IMR-90 (cell line): Measurements from ENCODE around the gene ICAM2. TPM values are rescaled to one million over a fixed set of nuclear protein-coding genes. Genes with fewer than 3 reads are reported as not detected.
A peak's percentile ranks its signal among the peaks of the same experiment; 100 is the strongest.

Experiments used
- ATAC-seq: fragments of 200-7000 bp; cut with Tn5 transposase; 2 replicates; pipeline ENCODE4 v1.9.1; 2020; ENCODE audit warnings: low read depth, mild to moderate bottlenecking, moderate library complexity
- BruUV-seq: library from RNA; stranded (reverse); fragments of 400-500 nt; replicated peaks from 2 replicates; lab custom pipeline; 2021; lab: Mats Ljungman, UMichigan
- CTCF ChIA-PET: fragments of 300-600 bp; formaldehyde crosslinking; extraction: SDS; loops from one replicate; lab custom pipeline; 2021; ENCODE audit warnings: antibody characterized with exemption; lab: Yijun Ruan, JAX
- POLR2A ChIA-PET: fragments of 300-600 bp; sonication (Branson Sonifier 250); formaldehyde crosslinking; loops from one replicate; lab custom pipeline; 2022; ENCODE audit warnings: antibody characterized with exemption; ENCODE audit not compliant: unreplicated experiment; lab: Charles Lee
- DNase-seq: peaks from one replicate; pipeline ENCODE4 v3.0.0; 2013
- H2AFZ ChIP-seq: replicated peaks from 2 replicates; pipeline ENCODE3; 2013; ENCODE audit warnings: low read length, mild to moderate bottlenecking; ENCODE audit not compliant: poor library complexity
- H2AK5ac ChIP-seq: 2 replicates; pipeline ENCODE4 v1.6.1; 2013; ENCODE audit warnings: low read depth, low read length, inconsistent platforms
- H2AK9ac ChIP-seq: replicated peaks from 2 replicates; pipeline ENCODE3; 2013; ENCODE audit warnings: mild to moderate bottlenecking, low read depth, low read length, moderate library complexity; ENCODE audit not compliant: poor library complexity
- H2BK120ac ChIP-seq: 2 replicates; pipeline ENCODE4 v1.6.1; 2013; ENCODE audit warnings: low read depth, low read length, inconsistent platforms
- H2BK15ac ChIP-seq: 3 replicates; pipeline ENCODE4 v1.6.1; 2013; ENCODE audit warnings: low read depth, low read length, inconsistent platforms
- H2BK20ac ChIP-seq: 2 replicates; pipeline ENCODE4 v1.6.1; 2013; ENCODE audit warnings: low read depth, mild to moderate bottlenecking, inconsistent platforms, low read length, moderate library complexity
- H2BK5ac ChIP-seq: 2 replicates; pipeline ENCODE4 v1.6.1; 2013; ENCODE audit warnings: mild to moderate bottlenecking, low read depth, low read length, inconsistent platforms; ENCODE audit not compliant: poor library complexity, severe bottlenecking
- H3K14ac ChIP-seq: replicated peaks from 2 replicates; pipeline ENCODE4 v1.6.1; 2013; ENCODE audit warnings: low read depth, low read length, inconsistent platforms
- H3K18ac ChIP-seq: 2 replicates; pipeline ENCODE4 v1.6.1; 2013; ENCODE audit warnings: low read depth, low read length, control low read depth
- H3K23ac ChIP-seq: 2 replicates; pipeline ENCODE4 v1.6.1; 2013; ENCODE audit warnings: low read depth, low read length, inconsistent platforms
- H3K27ac ChIP-seq: 2 replicates; pipeline ENCODE4 v1.5.1; 2013; ENCODE audit warnings: mild to moderate bottlenecking, control low read depth, low read length; ENCODE audit not compliant: insufficient read depth
- H3K27me3 ChIP-seq: 2 replicates; pipeline ENCODE4 v1.6.1; 2013; ENCODE audit warnings: low read length; ENCODE audit not compliant: control insufficient read depth, insufficient read depth
- H3K36me3 ChIP-seq: 2 replicates; pipeline ENCODE4 v1.6.1; 2013; ENCODE audit warnings: low read length, mixed read lengths; ENCODE audit not compliant: control insufficient read depth, insufficient read depth
- H3K4ac ChIP-seq: 2 replicates; pipeline ENCODE4 v1.6.1; 2013; ENCODE audit warnings: low read depth, low read length, inconsistent platforms
- H3K4me1 ChIP-seq: 2 replicates; pipeline ENCODE4 v1.6.1; 2013; ENCODE audit warnings: low read length, mixed read lengths; ENCODE audit not compliant: control insufficient read depth, insufficient read depth
- H3K4me2 ChIP-seq: 2 replicates; pipeline ENCODE4 v1.6.1; 2013; ENCODE audit warnings: low read depth, mild to moderate bottlenecking, control low read depth, low read length, moderate library complexity
- H3K4me3 ChIP-seq: 2 replicates; pipeline ENCODE4 v1.5.1; 2013; ENCODE audit warnings: low read depth, mild to moderate bottlenecking, control low read depth, low read length, moderate library complexity; ENCODE audit not compliant: insufficient read depth
- H3K56ac ChIP-seq: 2 replicates; pipeline ENCODE4 v1.6.1; 2013; ENCODE audit warnings: low read length, inconsistent platforms; ENCODE audit not compliant: insufficient read depth; ENCODE audit errors: extremely low read depth
- H3K79me1 ChIP-seq, 2 experiments: 2 replicates each; pipeline ENCODE4 v1.6.1; 2013; ENCODE audit warnings: low read length in 2 of 2, inconsistent platforms in 1 of 2, low read depth in 1 of 2
- H3K9ac ChIP-seq: 2 replicates; pipeline ENCODE4 v1.6.1; 2013; ENCODE audit warnings: low read depth, low read length, control low read depth
- H3K9me1 ChIP-seq: 2 replicates; pipeline ENCODE4 v1.6.1; 2013; ENCODE audit warnings: low read length, inconsistent platforms; ENCODE audit not compliant: insufficient read depth
- H3K9me3 ChIP-seq: 2 replicates; pipeline ENCODE4 v1.6.1; 2013; ENCODE audit warnings: low read length; ENCODE audit not compliant: control insufficient read depth, insufficient read depth
- H4K20me1 ChIP-seq: 2 replicates; pipeline ENCODE4 v1.6.1; 2013; ENCODE audit warnings: low read length, inconsistent platforms; ENCODE audit not compliant: insufficient read depth
- H4K5ac ChIP-seq: 2 replicates; pipeline ENCODE4 v1.6.1; 2013; ENCODE audit warnings: mild to moderate bottlenecking, low read depth, low read length, control low read depth
- H4K8ac ChIP-seq, 2 experiments: 2 replicates each; pipeline ENCODE4 v1.6.1; 2013; ENCODE audit warnings: low read depth in 2 of 2, low read length in 2 of 2, control low read depth in 1 of 2, inconsistent platforms in 1 of 2
- H4K91ac ChIP-seq: 2 replicates; pipeline ENCODE4 v1.6.1; 2013; ENCODE audit warnings: low read depth, low read length, inconsistent platforms; ENCODE audit not compliant: insufficient read depth
- FOS ChIP-seq: fragments of 150-350 bp; IDR thresholded peaks from 2 replicates; pipeline ENCODE4 v1.6.1; 2016; ENCODE audit warnings: low read depth, low read length
- MAFK ChIP-seq: IDR thresholded peaks from 2 replicates; pipeline ENCODE4 v1.6.1; 2012; ENCODE audit warnings: low read depth, low read length, improper control_type of control experiment
- MAZ ChIP-seq: IDR thresholded peaks from 2 replicates; pipeline ENCODE4 v1.6.1; 2012; ENCODE audit warnings: low read depth, mild to moderate bottlenecking, low read length, improper control_type of control experiment, moderate library complexity, borderline replicate concordance
- RCOR1 ChIP-seq: IDR thresholded peaks from 2 replicates; pipeline ENCODE4 v1.6.1; 2012; ENCODE audit warnings: mild to moderate bottlenecking, low read length, improper control_type of control experiment; ENCODE audit not compliant: insufficient replicate concordance
- WGBS, 2 experiments: methylation state at CpG; one replicate each; pipeline versions ENCODE4 v1.1.5 to v1.1.7; 2013; ENCODE audit warnings: missing lambda C conversion rate in 2 of 2; ENCODE audit not compliant: insufficient read length in 1 of 2; ENCODE audit errors: extremely low coverage in 2 of 2; 5-methylcytosine and 5-hydroxymethylcytosine counted together
- dilution Hi-C: fragments of 300-500 bp; cut with HindIII; formaldehyde crosslinking; loops from one replicate; pipeline ENCODE4 v1.14.3; 2018; ENCODE audit warnings: low sequenced_read_pairs; ENCODE audit not compliant: unreplicated experiment
- in situ Hi-C: fragments of 300-500 bp; cut with MboI; formaldehyde crosslinking; loops from 3 replicates; pipeline ENCODE4 v1.14.3; 2019; ENCODE audit warnings: low sequenced_read_pairs, inconsistent platforms, mixed read lengths
- intact Hi-C: fragments of 100-400 bp; cut with micrococcal nuclease; formaldehyde crosslinking; loops from 2 replicates; pipeline ENCODE4 v1.10.0; 2022
- polyA plus RNA-seq, 3 experiments: library from polyadenylated mRNA; depleted of rRNA; stranded (reverse); fragments of >200 nt; gene quantifications; 2 replicates each; pipeline ENCODE4 v1.2.3, GENCODE V29; 2012; ENCODE audit warnings: low replicate concordance in 1 of 3
- total RNA-seq: library from RNA; depleted of rRNA; stranded (reverse); fragments of >200 nt; gene quantifications from 2 replicates; pipeline ENCODE4 v1.2.3, GENCODE V29; 2012

ICAM2 gene
- total and polyA plus RNA-seq, 2 of the 4 experiments (the other 2 are of a cell fraction): 0.12 TPM; not detected in 1

DNA sequence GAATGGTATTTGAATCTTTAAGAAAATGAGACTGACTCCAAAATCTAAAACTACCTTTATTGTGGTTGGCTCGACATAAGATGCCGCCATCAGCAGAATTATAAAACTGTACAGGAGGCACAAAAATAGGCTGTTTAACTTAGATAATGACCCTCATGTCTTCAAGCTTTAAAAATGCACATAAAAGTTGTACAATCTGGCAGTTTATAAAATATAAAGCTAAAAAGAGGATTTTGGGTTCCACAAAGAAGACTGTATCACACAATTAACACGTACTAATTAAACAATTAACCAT lies 18.6 kb upstream of the ICAM2 start:
- Histone ChIP-seq H2AFZ (no peak overlapping the region), H2BK120ac (no peak overlapping the region), H2AK5ac (no peak overlapping the region), H4K91ac (no peak overlapping the region), H2BK5ac (no peak overlapping the region), H3K27me3 (no peaks in the 10 kb centered on the region), H3K4me1 (no peaks in the 10 kb centered on the region), H3K4me2 (no peak overlapping the region), H3K4ac (no peak overlapping the region), H4K8ac (no peak overlapping the region), H3K4me3 (no peak overlapping the region), H2AK9ac (no peak overlapping the region), H3K36me3 (peaks cover 18% of the 10 kb centered on the region), H3K18ac (no peak overlapping the region), H3K9ac (no peak overlapping the region), H3K27ac (no peak overlapping the region), H3K23ac (no peak overlapping the region), H3K9me1 (no peaks in the 10 kb centered on the region), H3K9me3 (no peaks in the 10 kb centered on the region), H3K14ac (no peak overlapping the region), H4K5ac (no peak overlapping the region), H3K56ac (no peak overlapping the region), H2BK20ac (no peak overlapping the region), H4K20me1 (no peaks in the 10 kb centered on the region), H2BK15ac (no peak overlapping the region), H3K79me1 (no peaks in the 10 kb centered on the region)
- no peak for ATAC-seq
- dilution Hi-C loops (no loop called here), in situ Hi-C loops (no loop called here), intact Hi-C loops (no loop called here)
- CTCF ChIA-PET: interaction anchor here (0.9 to 1.8 kb wide), 3 partner anchors 10 to 95 kb away, joined by 3 to 4 read pairs (median 3); no protein-coding TSS in a partner anchor
- no peak for DNase-seq
- WGBS, 2 experiments: 100% methylated on average over 1 of the region's 3 CpGs; no CpG with 5 or more reads in 1 of the 2 experiments
- no TSS peak for BruUV-seq
- TF ChIP-seq MAFK: peak; percentile 79
- no peak for TF ChIP-seq FOS
- TF ChIP-seq MAZ: no peak
- TF ChIP-seq RCOR1: no peak
- POLR2A ChIA-PET: no interaction called here
